ENCODE measurements around the gene LRCOL1.

- TF ChIP-seq SMC3 (IDR thresholded peaks at IDR 0.05; ENCODE audit: borderline replicate concordance, low read length) (no peak), PAX5 (IDR thresholded peaks at IDR 0.05; ENCODE audit: borderline replicate concordance, low read depth, low read length) (no peak), SIN3A (IDR thresholded peaks at IDR 0.05; ENCODE audit: low read depth, low read length) (no peak), RBBP5 (conservative IDR thresholded peaks at IDR 0.05) (no peak)
- TF ChIP-seq, protein P1, sequence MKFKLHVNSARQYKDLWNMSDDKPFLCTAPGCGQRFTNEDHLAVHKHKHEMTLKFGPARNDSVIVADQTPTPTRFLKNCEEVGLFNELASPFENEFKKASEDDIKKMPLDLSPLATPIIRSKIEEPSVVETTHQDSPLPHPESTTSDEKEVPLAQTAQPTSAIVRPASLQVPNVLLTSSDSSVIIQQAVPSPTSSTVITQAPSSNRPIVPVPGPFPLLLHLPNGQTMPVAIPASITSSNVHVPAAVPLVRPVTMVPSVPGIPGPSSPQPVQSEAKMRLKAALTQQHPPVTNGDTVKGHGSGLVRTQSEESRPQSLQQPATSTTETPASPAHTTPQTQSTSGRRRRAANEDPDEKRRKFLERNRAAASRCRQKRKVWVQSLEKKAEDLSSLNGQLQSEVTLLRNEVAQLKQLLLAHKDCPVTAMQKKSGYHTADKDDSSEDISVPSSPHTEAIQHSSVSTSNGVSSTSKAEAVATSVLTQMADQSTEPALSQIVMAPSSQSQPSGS (IDR thresholded peaks at IDR 0.05; ENCODE audit: low read length), result no peak
These were observed 18.9 kb upstream of the LRCOL1 start for GRCh38 chr12:132629330-132629729.
